Measurements from ENCODE around the gene FALEC. TPM values are rescaled to one million over a fixed set of nuclear protein-coding genes. Genes with fewer than 3 reads are reported as not detected.

The FALEC gene
- total RNA-seq, 2 donors from 2014 or later, result not detected

GRCh38 chr1:150582371-150582770 is 66.8 kb downstream of the FALEC start:
- Histone ChIP-seq H3K27ac (no peak overlapping the region), H3K36me3 (peaks cover 4% of the 10 kb centered on the region), H3K27me3 (replicated peaks; ENCODE audit: insufficient read depth) (no peaks in the 10 kb centered on the region), H3K9me3 (no peaks in the 10 kb centered on the region), H3K4me1 (ENCODE audit: control insufficient read depth in 1 of 2, low read depth in 2 of 2) (peaks cover 5 to 6% of the 10 kb centered on the region in 2 donors), H3K4me3 (no peak overlapping the region)
- no peak for ATAC-seq (ENCODE audit: insufficient number of reproducible peaks, low FRiP score, low read depth)
- DNase-seq (ENCODE audit: low spot score), result no peak
- no peak for TF ChIP-seq CTCF (IDR thresholded peaks at IDR 0.05)

Other genes starting within 250 kb of the FALEC start
- 10 to 100 TPM; 77.5 to 84.5 TPM for gene APH1A, start 246.7 kb upstream of the FALEC start, total RNA-seq
- 10 to 100 TPM in 1 of 2 donors, 1 to 10 TPM in 1; 6.8 to 27.9 TPM for gene C1orf54, start 243.0 kb upstream of the FALEC start, total RNA-seq
- 1 to 10 TPM; 5.2 to 9.7 TPM for gene CIART, start 233.2 kb upstream of the FALEC start, total RNA-seq
- 10 to 100 TPM; 30.1 to 39.5 TPM for gene MRPS21, start 221.9 kb upstream of the FALEC start, total RNA-seq
- gene PRPF3, start 194.2 kb upstream of the FALEC start, total RNA-seq, result 10 to 100 TPM; 61.3 to 66.5 TPM
- 10 to 100 TPM; 19.5 to 28.4 TPM for gene RPRD2, start 151.6 kb upstream of the FALEC start, total RNA-seq
- gene TARS2, start 28.3 kb upstream of the FALEC start, total RNA-seq, result 10 to 100 TPM; 11.6 to 13.5 TPM
- gene ECM1, start 7.6 kb upstream of the FALEC start, total RNA-seq, result 10 to 100 TPM; 22.8 to 54.0 TPM
- 10 to 100 TPM; 28.4 to 45.1 TPM for gene ADAMTSL4, start 33.7 kb downstream of the FALEC start, total RNA-seq
- 100 to 1,000 TPM; 588 to 607 TPM for gene MCL1, start 63.9 kb downstream of the FALEC start, total RNA-seq
- 10 to 100 TPM; 85.7 to 94.5 TPM for gene ENSA, start 113.9 kb downstream of the FALEC start, total RNA-seq
- 10 to 100 TPM; 13.7 to 15.6 TPM for gene GOLPH3L, start 181.4 kb downstream of the FALEC start, total RNA-seq
- not detected for gene HORMAD1, start 205.1 kb downstream of the FALEC start, total RNA-seq

Data from thoracic aorta (tissue), 2 donors.